GM19468 (cell line): ENCODE measurements around the gene PANK1.
A peak's percentile ranks its signal among the peaks of the same experiment; 100 is the strongest.

Source experiments
- ATAC-seq: cut with Tn5 transposase; IDR thresholded peaks from one replicate; pipeline ENCODE4 v1.9.1; 2021; ENCODE audit warnings: mild to moderate bottlenecking, moderate library complexity, moderate number of reproducible peaks; ENCODE audit not compliant: unreplicated experiment; ENCODE audit errors: extremely low read depth

PANK1 gene

GRCh38 chr10:89644967-89645741 is at the start of gene PANK1:
PANK1 (minus strand) TSS chr10:89645242; CDS start chr10:89644891, 351 bp downstream.
- ATAC-seq, result peak; percentile 19

GRCh38 chr10:89693176-89693575 is 48.1 kb upstream of the PANK1 start:
- ATAC-seq, result no peak

GRCh38 chr10:89692416-89692815 is 47.4 kb upstream of the PANK1 start:
- no peak for ATAC-seq

- no peak for ATAC-seq
Observed at GRCh38 chr10:89690027-89690426, 45.0 kb upstream of the PANK1 start.

GRCh38 chr10:89685936-89686335 is 40.9 kb upstream of the PANK1 start:
- ATAC-seq, result no peak

- ATAC-seq, result no peak
Observed at GRCh38 chr10:89684604-89685003, 39.6 kb upstream of the PANK1 start.

GRCh38 chr10:89683883-89684282 is 38.8 kb upstream of the PANK1 start:
- ATAC-seq, result no peak

DNA sequence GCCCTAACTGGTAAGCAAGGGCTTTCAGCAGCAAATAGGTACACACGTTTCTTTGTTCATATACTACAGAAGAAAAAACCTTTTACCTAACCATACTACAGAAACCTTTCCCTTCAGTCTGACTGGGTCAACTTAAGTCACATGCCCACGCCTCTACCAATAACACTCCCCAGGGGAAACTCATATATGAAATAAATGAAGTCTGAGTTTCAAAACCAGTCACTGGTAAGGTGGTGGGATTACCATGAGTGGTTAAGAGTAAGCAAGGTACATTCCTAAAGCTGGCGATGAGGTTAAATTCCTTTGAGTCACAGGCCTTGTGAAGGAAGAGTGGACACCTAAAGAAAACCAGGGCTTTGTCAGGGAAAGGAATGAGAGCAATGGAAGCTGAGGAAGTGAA is 34.9 kb upstream of the PANK1 start:
- ATAC-seq, result no peak

GRCh38 chr10:89677341-89677740 is 32.3 kb upstream of the PANK1 start:
- ATAC-seq, result no peak

GRCh38 chr10:89670926-89671325 is 25.9 kb upstream of the PANK1 start:
- no peak for ATAC-seq

DNA sequence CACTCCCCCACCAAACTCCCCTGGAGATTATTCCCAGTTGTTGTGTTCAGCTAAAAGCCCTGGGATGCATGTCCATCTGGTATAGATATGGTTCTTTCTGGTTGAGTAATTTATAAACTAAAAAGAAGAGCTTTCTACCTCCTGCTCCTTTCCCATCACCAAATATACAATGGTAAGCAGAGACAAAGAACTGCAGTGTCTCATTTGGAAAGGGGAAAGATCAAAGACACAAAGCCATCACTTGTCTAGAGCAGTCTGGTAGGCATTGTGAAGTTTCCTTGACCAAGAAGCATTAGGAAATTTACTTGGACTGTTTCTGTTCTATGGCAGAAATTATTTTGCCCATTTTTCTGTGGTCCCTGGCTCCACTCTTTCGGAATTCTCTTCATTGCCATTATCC is 24.9 kb upstream of the PANK1 start:
- ATAC-seq, result no peak

DNA sequence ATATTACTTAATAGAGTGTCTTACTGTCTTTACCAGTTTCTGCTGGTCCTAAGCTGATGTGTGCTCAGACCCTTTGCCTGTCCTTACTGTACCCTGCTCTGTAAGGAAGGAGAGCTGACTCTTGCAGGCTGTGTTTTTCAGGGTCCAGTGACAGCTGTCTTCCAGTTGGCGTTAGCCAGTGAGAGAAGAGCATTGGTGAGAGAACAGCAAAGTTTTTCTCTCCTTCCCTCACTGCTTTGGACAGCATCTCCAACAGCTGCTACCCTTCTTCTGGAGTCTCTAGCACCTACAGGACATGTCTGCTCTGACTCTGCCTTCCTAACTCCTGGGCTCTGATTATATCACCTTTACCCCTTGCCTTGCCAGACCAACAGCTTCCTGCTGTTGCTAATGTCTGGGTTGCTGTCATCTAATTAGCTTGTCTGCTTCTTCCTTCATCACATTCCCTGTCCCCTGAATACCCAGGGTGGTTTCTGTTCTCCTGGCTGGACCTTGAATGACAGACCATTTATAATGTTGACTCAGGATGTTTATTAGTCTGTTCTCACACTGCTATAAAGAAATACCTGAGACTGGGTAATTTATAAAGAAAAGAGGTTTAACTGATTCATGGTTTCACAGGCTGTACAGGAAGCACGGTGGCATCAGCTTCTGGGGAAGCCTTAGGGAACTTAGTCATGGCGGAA is 23.5 kb upstream of the PANK1 start:
- ATAC-seq, result no peak

GRCh38 chr10:89666138-89666537 is 21.1 kb upstream of the PANK1 start:
- ATAC-seq, result no peak

- ATAC-seq, result no peak
Observed at GRCh38 chr10:89665302-89665701, 20.3 kb upstream of the PANK1 start.

DNA sequence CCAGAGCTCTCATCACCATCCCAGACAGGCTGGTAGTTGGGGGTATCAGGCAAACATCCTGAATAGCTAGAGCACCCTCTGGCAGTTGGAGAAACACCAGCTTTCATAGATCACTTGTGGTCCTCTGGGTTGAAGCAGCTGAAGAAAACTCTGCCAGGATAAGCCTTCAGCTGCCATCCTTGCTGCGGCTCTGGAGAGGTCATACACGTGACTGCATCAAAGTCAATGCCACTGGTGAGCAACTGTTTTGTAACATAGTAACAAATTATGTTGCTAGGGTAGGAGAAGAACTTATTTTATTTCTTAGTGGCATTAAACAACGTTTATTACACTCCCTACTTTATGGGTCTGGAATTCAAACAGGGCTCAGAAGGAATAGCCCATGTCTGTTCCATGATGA is 19.2 kb upstream of the PANK1 start:
- ATAC-seq, result no peak

GRCh38 chr10:89663144-89663543 is 18.1 kb upstream of the PANK1 start:
- no peak for ATAC-seq

DNA sequence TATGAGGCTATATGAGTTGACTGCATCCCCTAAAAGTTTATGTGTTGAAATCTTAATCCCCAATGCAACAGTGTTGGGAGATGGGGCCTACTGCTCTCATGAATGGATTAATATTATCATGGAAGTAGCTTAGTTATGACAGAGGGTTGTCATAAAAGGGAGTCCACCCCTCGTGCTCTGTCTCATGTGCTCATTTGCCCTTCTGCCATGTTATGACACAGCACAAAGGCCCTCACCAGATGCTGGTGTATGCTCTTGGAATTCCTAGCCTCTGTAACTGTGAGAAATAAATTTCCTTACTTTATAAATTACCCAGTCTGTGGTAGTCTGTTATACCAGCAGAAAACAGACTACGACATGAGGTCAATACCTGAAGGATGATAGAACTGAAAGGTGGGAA is 17.6 kb upstream of the PANK1 start:
- no peak for ATAC-seq

GRCh38 chr10:89659143-89660131 is 14.4 kb upstream of the PANK1 start:
- no peak for ATAC-seq

DNA sequence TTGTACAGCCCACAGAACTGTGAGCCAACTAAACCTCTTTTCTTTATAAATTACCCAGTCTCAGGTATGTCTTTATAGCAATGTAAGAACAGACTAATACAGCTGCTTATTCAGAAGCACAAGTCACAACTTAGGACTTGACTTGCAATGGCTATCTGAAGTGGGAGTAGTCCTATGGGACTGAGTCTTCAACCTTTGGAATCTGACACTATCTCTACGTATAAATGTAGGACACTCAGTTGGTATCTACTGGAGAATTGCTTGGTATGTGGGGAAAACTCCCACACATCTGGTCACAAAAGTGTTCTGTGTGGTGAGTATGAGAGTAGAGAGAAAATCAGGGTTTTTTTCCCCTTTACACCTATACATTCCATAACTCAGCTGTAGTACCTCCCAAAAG is 12.3 kb upstream of the PANK1 start:
- no peak for ATAC-seq

GRCh38 chr10:89655722-89656121 is 10.7 kb upstream of the PANK1 start:
- ATAC-seq, result no peak
